ENCODE results near the gene ZNF692.

GRCh38 chr1:248862695-248862997 lies 3.8 kb upstream of the ZNF692 start:
- TF ChIP-seq CTCF (IDR thresholded peaks at IDR 0.05; ENCODE audit: low read depth, low read length, missing input control) = no peak
- no peak for TF ChIP-seq REST (IDR thresholded peaks at IDR 0.05)
